Endodermal cell (in vitro differentiated cells): Measurements from ENCODE around the gene SLC16A3. TPM values are rescaled to one million over a fixed set of nuclear protein-coding genes. Genes with fewer than 3 reads are reported as not detected.

Experiments
- DNase-seq: peaks from one replicate; pipeline ENCODE4 v3.0.0-alpha.2; 2017
- H3K27ac ChIP-seq: 2 replicates; pipeline ENCODE4 v1.5.1; 2013; ENCODE audit warnings: mild to moderate bottlenecking, low read depth, low read length, moderate library complexity
- H3K27me3 ChIP-seq: 2 replicates; pipeline ENCODE4 v1.6.1; 2013; ENCODE audit warnings: mild to moderate bottlenecking, low read length, moderate library complexity; ENCODE audit not compliant: insufficient read depth, control insufficient read depth, poor library complexity, severe bottlenecking
- H3K36me3 ChIP-seq: 2 replicates; pipeline ENCODE4 v1.7.0; 2013; ENCODE audit warnings: mild to moderate bottlenecking, low read length, moderate library complexity; ENCODE audit not compliant: control insufficient read depth, insufficient read depth
- H3K4me1 ChIP-seq: one replicate; pipeline ENCODE4 v1.7.0; 2013; ENCODE audit warnings: low read length; ENCODE audit not compliant: control insufficient read depth, insufficient read depth
- H3K4me3 ChIP-seq: 2 replicates; pipeline ENCODE4 v1.5.1; 2013; ENCODE audit warnings: mild to moderate bottlenecking, low read length, moderate library complexity
- H3K9ac ChIP-seq: 2 replicates; pipeline ENCODE4 v1.6.1; 2013; ENCODE audit warnings: mild to moderate bottlenecking, low read length, moderate library complexity; ENCODE audit not compliant: poor library complexity, severe bottlenecking; ENCODE audit errors: extremely low read depth
- H3K9me3 ChIP-seq: 2 replicates; pipeline ENCODE4 v1.6.1; 2013; ENCODE audit warnings: mild to moderate bottlenecking, low read length, moderate library complexity; ENCODE audit not compliant: control insufficient read depth
- H3K27ac Mint-ChIP-seq: 2 replicates; pipeline ENCODE4 v1.8.0; 2020; ENCODE audit warnings: mixed read lengths
- H3K27me3 Mint-ChIP-seq: 2 replicates; pipeline ENCODE4 v1.8.0; 2021; ENCODE audit warnings: mild to moderate bottlenecking, mixed read lengths; ENCODE audit not compliant: insufficient read depth
- H3K36me3 Mint-ChIP-seq: 2 replicates; pipeline ENCODE4 v1.8.0; 2020; ENCODE audit warnings: low read depth, mixed read lengths
- H3K4me1 Mint-ChIP-seq: 2 replicates; pipeline ENCODE4 v1.8.0; 2020; ENCODE audit warnings: mixed read lengths
- H3K4me3 Mint-ChIP-seq: 2 replicates; pipeline ENCODE4 v1.8.0; 2020; ENCODE audit warnings: mild to moderate bottlenecking, moderate library complexity, mixed read lengths
- H3K9me3 Mint-ChIP-seq: 2 replicates; pipeline ENCODE4 v1.8.0; 2020; ENCODE audit warnings: mild to moderate bottlenecking, mixed read lengths
- WGBS, 2 experiments: methylation state at CpG; one replicate each; pipeline versions ENCODE4 v1.1.5 to v1.1.7; 2013; ENCODE audit warnings: missing lambda C conversion rate in 2 of 2, mixed read lengths in 1 of 2; ENCODE audit not compliant: insufficient coverage in 1 of 2, insufficient read length in 1 of 2; 5-methylcytosine and 5-hydroxymethylcytosine counted together
- total RNA-seq, 2 donors: library from RNA; stranded (reverse); fragmentation: NEBNext Ultra II Directional in 1 of 2; extraction: Animal tissue kit (Norgen Biotek cat#: 25700) in 1 of 2; gene quantifications; 2 replicates in 1 of 2; 3 replicates in 1 of 2; pipeline ENCODE4 v1.2.1, GENCODE V29; 2021
- TF ChIP-seq, protein P1 (sequence below): fragments of 200-600 bp; sonication (generic); conservative IDR thresholded peaks from 2 replicates; pipeline ENCODE4 v1.5.0; 2021; ENCODE audit warnings: antibody characterized with exemption, mild to moderate bottlenecking

The SLC16A3 gene
- total RNA-seq, 2 donors from 2014 or later: 31.8 to 39.7 TPM

DNA sequence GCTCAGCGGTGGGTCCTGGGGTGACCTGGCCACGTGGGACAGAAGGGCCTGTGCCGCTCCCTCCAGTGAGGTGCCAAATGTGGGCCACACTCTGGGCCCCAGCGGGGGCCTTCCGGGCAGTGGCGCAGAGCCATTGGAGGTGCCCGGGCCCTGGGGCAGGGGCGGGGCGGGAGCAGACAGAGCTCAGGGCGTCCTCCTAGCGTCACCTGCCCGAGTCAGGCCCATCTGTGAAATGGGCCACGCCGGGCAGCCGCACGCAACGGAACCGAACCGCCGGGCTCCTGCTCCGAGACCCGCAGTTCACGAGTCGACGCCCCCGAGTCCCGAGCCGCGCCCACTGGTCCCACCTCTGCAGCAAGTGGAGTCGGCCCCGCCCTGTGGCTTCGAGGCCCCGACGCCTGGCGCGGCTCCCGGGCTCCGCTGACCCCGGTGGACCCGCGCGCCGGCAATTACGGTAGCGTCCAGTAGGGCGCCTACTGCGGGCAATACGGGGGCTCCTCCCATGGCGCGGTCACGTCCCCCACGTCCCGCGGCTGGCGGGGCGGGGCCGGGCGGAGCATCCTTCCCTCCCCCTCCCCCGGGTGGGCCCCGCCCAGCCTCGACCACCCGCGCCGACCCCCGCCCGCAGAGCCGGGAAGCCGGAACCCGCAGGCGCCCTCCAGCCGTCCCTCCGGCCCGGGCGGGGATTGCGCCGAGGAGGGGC is 1.9 kb downstream of the SLC16A3 start:
- 31 to 83% methylated on average over 8 to 76 of the region's 76 CpGs for WGBS, 2 experiments
- no peaks in the 10 kb centered on the region for H3K36me3 Mint-ChIP-seq
- Histone ChIP-seq H3K9ac (peak overlapping the region; percentile 6), H3K27me3 (peaks cover 30% of the 10 kb centered on the region), H3K36me3 (no peaks in the 10 kb centered on the region), H3K4me3 (no peak overlapping the region), H3K9me3 (no peaks in the 10 kb centered on the region), H3K4me1 (peaks cover 6% of the 10 kb centered on the region), H3K27ac (no peak overlapping the region)
- H3K9me3 Mint-ChIP-seq: no peaks in the 10 kb centered on the region
- TF ChIP-seq, protein P1, sequence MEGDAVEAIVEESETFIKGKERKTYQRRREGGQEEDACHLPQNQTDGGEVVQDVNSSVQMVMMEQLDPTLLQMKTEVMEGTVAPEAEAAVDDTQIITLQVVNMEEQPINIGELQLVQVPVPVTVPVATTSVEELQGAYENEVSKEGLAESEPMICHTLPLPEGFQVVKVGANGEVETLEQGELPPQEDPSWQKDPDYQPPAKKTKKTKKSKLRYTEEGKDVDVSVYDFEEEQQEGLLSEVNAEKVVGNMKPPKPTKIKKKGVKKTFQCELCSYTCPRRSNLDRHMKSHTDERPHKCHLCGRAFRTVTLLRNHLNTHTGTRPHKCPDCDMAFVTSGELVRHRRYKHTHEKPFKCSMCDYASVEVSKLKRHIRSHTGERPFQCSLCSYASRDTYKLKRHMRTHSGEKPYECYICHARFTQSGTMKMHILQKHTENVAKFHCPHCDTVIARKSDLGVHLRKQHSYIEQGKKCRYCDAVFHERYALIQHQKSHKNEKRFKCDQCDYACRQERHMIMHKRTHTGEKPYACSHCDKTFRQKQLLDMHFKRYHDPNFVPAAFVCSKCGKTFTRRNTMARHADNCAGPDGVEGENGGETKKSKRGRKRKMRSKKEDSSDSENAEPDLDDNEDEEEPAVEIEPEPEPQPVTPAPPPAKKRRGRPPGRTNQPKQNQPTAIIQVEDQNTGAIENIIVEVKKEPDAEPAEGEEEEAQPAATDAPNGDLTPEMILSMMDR: peak; percentile 75
- peak; percentile 93 for DNase-seq
- no peaks in the 10 kb centered on the region for H3K4me1 Mint-ChIP-seq
- peaks cover 19% of the 10 kb centered on the region for H3K27me3 Mint-ChIP-seq
- H3K4me3 Mint-ChIP-seq: peak overlapping the region; percentile 55
- H3K27ac Mint-ChIP-seq: no peak overlapping the region

DNA sequence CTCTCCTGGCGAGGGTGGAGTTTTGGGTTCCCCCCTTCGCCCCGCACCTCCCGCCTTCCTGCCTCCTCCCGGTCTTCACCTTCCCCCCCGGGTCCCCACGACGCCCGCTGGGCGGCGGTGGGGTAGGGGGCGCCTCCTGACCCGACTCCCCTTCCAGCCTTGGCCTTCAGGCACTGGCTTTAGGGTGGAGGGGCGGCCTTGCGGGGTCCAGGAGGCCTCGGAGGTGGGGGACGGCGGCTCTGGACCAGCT is 2.4 kb downstream of the SLC16A3 start:
- no peaks in the 10 kb centered on the region for H3K36me3 ChIP-seq
- Mint-ChIP-seq H3K36me3 (no peaks in the 10 kb centered on the region), H3K27me3 (peaks cover 19% of the 10 kb centered on the region), H3K9me3 (no peaks in the 10 kb centered on the region), H3K4me3 (peak overlapping the region; percentile 40), H3K4me1 (peaks cover 3% of the 10 kb centered on the region), H3K27ac (no peak overlapping the region)
- 2 to 5% methylated on average over 5 to 17 of the region's 18 CpGs for WGBS, 2 experiments
- peak overlapping the region; percentile 6 for H3K9ac ChIP-seq
- no peaks in the 10 kb centered on the region for H3K9me3 ChIP-seq
- H3K4me1 ChIP-seq: peaks cover 9% of the 10 kb centered on the region
- H3K4me3 ChIP-seq: peak overlapping the region; percentile 64
- H3K27me3 ChIP-seq: peaks cover 30% of the 10 kb centered on the region
- TF ChIP-seq, protein P1: no peak
- no peak for DNase-seq
- H3K27ac ChIP-seq: no peak overlapping the region

DNA sequence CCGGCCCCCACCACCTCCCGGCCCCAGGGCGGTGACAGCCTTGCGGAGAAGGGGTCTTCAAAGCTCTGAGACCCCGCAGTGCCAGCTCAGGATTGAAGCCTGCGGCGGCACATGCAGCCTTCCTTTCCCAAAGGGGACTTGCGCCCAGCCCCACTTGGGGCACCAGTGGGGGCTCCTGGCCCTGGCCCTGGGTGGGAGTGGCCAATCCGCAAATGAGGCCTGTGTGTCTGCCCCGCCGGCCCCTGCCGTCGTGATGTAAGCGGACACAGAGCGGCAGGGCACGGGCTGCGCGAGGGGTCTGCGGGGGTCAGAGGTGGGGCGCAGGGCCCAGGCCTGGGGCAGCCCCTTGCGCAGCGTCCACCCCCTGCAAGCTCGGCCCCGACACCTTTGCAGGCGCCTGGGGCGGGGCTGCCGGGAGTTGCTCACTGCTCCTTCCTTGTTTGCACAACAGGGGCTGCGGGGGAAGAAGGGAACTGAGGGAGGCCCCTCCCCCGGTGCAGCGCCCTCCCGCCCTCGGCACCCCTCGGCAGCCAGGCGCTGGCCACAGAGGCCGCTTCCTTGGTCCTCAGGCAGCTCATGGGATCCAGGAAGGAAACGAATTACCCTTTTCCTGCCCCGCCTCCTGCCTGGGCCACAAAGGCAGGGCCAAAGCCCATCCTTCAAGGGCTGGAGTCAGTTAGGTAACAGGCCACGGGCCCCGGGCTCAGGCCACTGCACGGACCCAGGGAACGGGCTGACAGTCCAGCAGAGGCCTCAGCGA is 2.9 kb downstream of the SLC16A3 start:
- H3K4me3 Mint-ChIP-seq: peak overlapping the region; percentile 40
- H3K4me3 ChIP-seq: peak overlapping the region; percentile 64
- no peaks in the 10 kb centered on the region for H3K9me3 ChIP-seq
- H3K9ac ChIP-seq: peak overlapping the region; percentile 6
- TF ChIP-seq, protein P1: no peak
- no peaks in the 10 kb centered on the region for H3K36me3 Mint-ChIP-seq
- H3K36me3 ChIP-seq: no peaks in the 10 kb centered on the region
- 15 to 17% methylated on average over 19 to 42 of the region's 42 CpGs for WGBS, 2 experiments
- peaks cover 19% of the 10 kb centered on the region for H3K27me3 Mint-ChIP-seq
- peaks cover 9% of the 10 kb centered on the region for H3K4me1 ChIP-seq
- H3K27me3 ChIP-seq: peaks cover 30% of the 10 kb centered on the region
- no peak overlapping the region for H3K27ac ChIP-seq
- H3K9me3 Mint-ChIP-seq: no peaks in the 10 kb centered on the region
- peaks cover 3% of the 10 kb centered on the region for H3K4me1 Mint-ChIP-seq
- DNase-seq: peak; percentile 96
- H3K27ac Mint-ChIP-seq: no peak overlapping the region
